GM19468 (cell line): Measurements from ENCODE around the gene KIFC3.
"Not testable (repeated sequence)": the region's sequence is repeated elsewhere in the genome, so short reads cannot be mapped to it uniquely, and the experiment has no call there.

Source experiments
- ATAC-seq: cut with Tn5 transposase; IDR thresholded peaks from one replicate; pipeline ENCODE4 v1.9.1; 2021; ENCODE audit warnings: mild to moderate bottlenecking, moderate library complexity, moderate number of reproducible peaks; ENCODE audit not compliant: unreplicated experiment; ENCODE audit errors: extremely low read depth

The KIFC3 gene

GRCh38 chr16:57756424-57757325 is 45.6 kb downstream of the KIFC3 start:
- no peak for ATAC-seq

GRCh38 chr16:57755726-57756423 is 46.4 kb downstream of the KIFC3 start:
- ATAC-seq: no peak

GRCh38 chr16:57755061-57755684 is 47.1 kb downstream of the KIFC3 start:
- no peak for ATAC-seq

- ATAC-seq: no peak
These were observed 47.8 kb downstream of the KIFC3 start for GRCh38 chr16:57754354-57755060.

GRCh38 chr16:57753448-57754353 is 48.6 kb downstream of the KIFC3 start:
- ATAC-seq: no peak

GRCh38 chr16:57752581-57753447 is 49.5 kb downstream of the KIFC3 start:
- ATAC-seq: no peak

GRCh38 chr16:57752203-57752580 is 50.1 kb downstream of the KIFC3 start:
- ATAC-seq: no peak

- ATAC-seq: no peak
These were observed 50.6 kb downstream of the KIFC3 start for GRCh38 chr16:57751539-57752202.

- ATAC-seq: no peak
These were observed 51.3 kb downstream of the KIFC3 start for GRCh38 chr16:57750796-57751538.

GRCh38 chr16:57749856-57750452 is 52.3 kb downstream of the KIFC3 start:
- no peak for ATAC-seq

- no peak for ATAC-seq
These were observed 53.1 kb downstream of the KIFC3 start for GRCh38 chr16:57749101-57749692.

GRCh38 chr16:57748596-57748995 is 53.7 kb downstream of the KIFC3 start:
- no peak for ATAC-seq

GRCh38 chr16:57747996-57748395 is 54.3 kb downstream of the KIFC3 start:
- ATAC-seq: no peak

GRCh38 chr16:57747496-57747895 is 54.8 kb downstream of the KIFC3 start:
- ATAC-seq: no peak

- ATAC-seq: no peak
These were observed 55.2 kb downstream of the KIFC3 start for GRCh38 chr16:57747091-57747490.

- ATAC-seq: not testable (repeated sequence)
These were observed 56.0 kb downstream of the KIFC3 start for GRCh38 chr16:57746316-57746715.

GRCh38 chr16:57745768-57746167 is 56.5 kb downstream of the KIFC3 start:
- no peak for ATAC-seq
